MM.1S (cell line): ENCODE results near the gene ASH1L.
"Not testable (repeated sequence)": the region's sequence is repeated elsewhere in the genome, so short reads cannot be mapped to it uniquely, and the experiment has no call there.

ENCODE experiments used
- EZH2 ChIP-seq: fragments of 300-600 bp; sonication (generic); optimal IDR thresholded peaks from 2 replicates; pipeline ENCODE3; 2017; ENCODE audit warnings: low read depth, mild to moderate bottlenecking, antibody characterized with exemption, low read length, mixed read lengths
- TF ChIP-seq, protein P1 (sequence below): fragments of 300-600 bp; sonication (generic); IDR thresholded peaks from 2 replicates; pipeline ENCODE4 v1.5.1; 2016; ENCODE audit warnings: antibody characterized with exemption, low read length, mixed read lengths

DNA sequence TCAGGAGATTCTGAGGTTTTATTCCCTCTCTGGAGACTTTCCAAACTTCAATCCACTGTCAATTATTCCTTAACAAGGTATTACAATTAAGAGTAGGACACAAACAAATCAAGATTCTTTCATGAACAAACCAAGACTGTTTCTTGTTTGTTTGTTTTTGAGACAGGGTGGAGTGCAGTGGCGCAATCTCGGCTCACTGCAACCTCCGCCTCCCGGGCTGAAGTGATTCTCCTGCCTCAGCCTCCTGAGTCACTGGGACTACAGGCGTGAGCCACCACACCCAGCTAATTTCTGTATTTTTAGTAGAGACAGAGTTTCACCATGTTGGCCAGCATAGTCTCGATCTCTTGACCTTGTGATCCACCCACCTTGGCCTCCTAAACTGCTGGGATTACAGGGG is 51.2 kb downstream of the ASH1L start:
- TF ChIP-seq, protein P1, sequence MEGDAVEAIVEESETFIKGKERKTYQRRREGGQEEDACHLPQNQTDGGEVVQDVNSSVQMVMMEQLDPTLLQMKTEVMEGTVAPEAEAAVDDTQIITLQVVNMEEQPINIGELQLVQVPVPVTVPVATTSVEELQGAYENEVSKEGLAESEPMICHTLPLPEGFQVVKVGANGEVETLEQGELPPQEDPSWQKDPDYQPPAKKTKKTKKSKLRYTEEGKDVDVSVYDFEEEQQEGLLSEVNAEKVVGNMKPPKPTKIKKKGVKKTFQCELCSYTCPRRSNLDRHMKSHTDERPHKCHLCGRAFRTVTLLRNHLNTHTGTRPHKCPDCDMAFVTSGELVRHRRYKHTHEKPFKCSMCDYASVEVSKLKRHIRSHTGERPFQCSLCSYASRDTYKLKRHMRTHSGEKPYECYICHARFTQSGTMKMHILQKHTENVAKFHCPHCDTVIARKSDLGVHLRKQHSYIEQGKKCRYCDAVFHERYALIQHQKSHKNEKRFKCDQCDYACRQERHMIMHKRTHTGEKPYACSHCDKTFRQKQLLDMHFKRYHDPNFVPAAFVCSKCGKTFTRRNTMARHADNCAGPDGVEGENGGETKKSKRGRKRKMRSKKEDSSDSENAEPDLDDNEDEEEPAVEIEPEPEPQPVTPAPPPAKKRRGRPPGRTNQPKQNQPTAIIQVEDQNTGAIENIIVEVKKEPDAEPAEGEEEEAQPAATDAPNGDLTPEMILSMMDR, result not testable (repeated sequence)
- not testable (repeated sequence) for TF ChIP-seq EZH2
